Osteocyte (in vitro differentiated cells): ENCODE data around the gene MYLK2. TPM values are rescaled to one million over a fixed set of nuclear protein-coding genes. Genes with fewer than 3 reads are reported as not detected.
A peak's percentile ranks its signal among the peaks of the same experiment; 100 is the strongest.

Source experiments
- DNase-seq: peaks from one replicate; pipeline ENCODE4 v3.0.0; 2021; ENCODE audit warnings: mixed read lengths; ENCODE audit not compliant: unreplicated experiment; ENCODE audit errors: extremely low spot score
- H3K27ac Mint-ChIP-seq: one replicate; pipeline ENCODE4 v1.8.0; 2021; ENCODE audit warnings: mild to moderate bottlenecking, mixed read lengths; ENCODE audit not compliant: unreplicated experiment
- H3K27me3 Mint-ChIP-seq: one replicate; pipeline ENCODE4 v1.8.0; 2021; ENCODE audit warnings: mixed read lengths; ENCODE audit not compliant: unreplicated experiment
- H3K36me3 Mint-ChIP-seq: one replicate; pipeline ENCODE4 v1.8.0; 2021; ENCODE audit warnings: mixed read lengths; ENCODE audit not compliant: unreplicated experiment
- H3K4me1 Mint-ChIP-seq: one replicate; pipeline ENCODE4 v1.8.0; 2021; ENCODE audit warnings: mixed read lengths; ENCODE audit not compliant: unreplicated experiment
- H3K4me3 Mint-ChIP-seq: one replicate; pipeline ENCODE4 v1.8.0; 2021; ENCODE audit warnings: mild to moderate bottlenecking, moderate library complexity, mixed read lengths; ENCODE audit not compliant: unreplicated experiment
- H3K9me3 Mint-ChIP-seq: one replicate; pipeline ENCODE4 v1.8.0; 2021; ENCODE audit warnings: mixed read lengths; ENCODE audit not compliant: unreplicated experiment
- total RNA-seq: library from RNA; stranded (reverse); gene quantifications from 2 replicates; pipeline ENCODE4 v1.2.1, GENCODE V29; 2021
- TF ChIP-seq, protein P1 (sequence below): fragments of 200-600 bp; sonication (generic); IDR thresholded peaks from 2 replicates; pipeline ENCODE4 v1.5.0; 2021; ENCODE audit warnings: antibody characterized with exemption, mild to moderate bottlenecking, moderate library complexity

MYLK2 gene
- total RNA-seq, 1 donor from 2014 or later: 0.27 TPM

DNA sequence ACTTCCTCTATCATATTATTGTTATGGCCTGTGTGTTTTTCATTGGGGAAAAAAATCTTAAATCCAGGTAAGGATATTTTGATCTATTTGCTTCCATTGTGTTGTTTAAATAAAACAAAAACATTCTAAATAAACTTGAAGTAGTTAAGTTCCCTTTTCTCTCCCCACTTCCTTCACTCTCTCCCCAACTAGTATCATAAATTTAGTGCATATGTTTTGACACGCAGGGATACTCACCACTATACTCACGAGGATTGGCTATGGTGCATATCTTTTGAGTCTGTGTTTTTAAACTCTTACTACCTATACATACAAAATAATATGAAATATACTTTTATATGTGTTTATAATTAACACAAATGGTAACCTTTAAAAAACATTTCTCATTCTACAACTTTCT lies 56.5 kb downstream of the MYLK2 start:
- peaks cover 10% of the 10 kb centered on the region for H3K4me1 Mint-ChIP-seq
- no peak for DNase-seq
- H3K27me3 Mint-ChIP-seq: peaks cover 56% of the 10 kb centered on the region
- H3K9me3 Mint-ChIP-seq: no peaks in the 10 kb centered on the region
- H3K36me3 Mint-ChIP-seq: no peaks in the 10 kb centered on the region
- no peak overlapping the region for H3K4me3 Mint-ChIP-seq
- TF ChIP-seq, protein P1, sequence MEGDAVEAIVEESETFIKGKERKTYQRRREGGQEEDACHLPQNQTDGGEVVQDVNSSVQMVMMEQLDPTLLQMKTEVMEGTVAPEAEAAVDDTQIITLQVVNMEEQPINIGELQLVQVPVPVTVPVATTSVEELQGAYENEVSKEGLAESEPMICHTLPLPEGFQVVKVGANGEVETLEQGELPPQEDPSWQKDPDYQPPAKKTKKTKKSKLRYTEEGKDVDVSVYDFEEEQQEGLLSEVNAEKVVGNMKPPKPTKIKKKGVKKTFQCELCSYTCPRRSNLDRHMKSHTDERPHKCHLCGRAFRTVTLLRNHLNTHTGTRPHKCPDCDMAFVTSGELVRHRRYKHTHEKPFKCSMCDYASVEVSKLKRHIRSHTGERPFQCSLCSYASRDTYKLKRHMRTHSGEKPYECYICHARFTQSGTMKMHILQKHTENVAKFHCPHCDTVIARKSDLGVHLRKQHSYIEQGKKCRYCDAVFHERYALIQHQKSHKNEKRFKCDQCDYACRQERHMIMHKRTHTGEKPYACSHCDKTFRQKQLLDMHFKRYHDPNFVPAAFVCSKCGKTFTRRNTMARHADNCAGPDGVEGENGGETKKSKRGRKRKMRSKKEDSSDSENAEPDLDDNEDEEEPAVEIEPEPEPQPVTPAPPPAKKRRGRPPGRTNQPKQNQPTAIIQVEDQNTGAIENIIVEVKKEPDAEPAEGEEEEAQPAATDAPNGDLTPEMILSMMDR: no peak
- H3K27ac Mint-ChIP-seq: no peak overlapping the region

DNA sequence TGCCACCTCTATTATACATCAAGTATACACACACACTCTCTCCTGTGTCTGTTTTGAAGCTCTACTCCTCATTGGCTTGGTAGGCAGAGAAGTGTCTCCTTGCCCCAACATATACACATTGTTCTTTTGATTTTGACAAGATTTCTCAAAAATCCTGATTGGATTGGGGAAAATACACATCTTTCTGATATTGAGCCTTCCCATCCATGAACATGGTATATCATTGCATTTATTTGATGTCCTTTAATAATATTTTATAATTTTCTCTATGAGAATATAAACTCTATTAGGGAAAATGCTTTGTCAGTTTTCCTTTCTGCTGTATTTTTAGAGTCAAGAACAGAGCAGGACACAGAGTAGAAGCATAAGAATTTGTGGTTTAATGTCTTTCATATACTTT lies 58.5 kb downstream of the MYLK2 start:
- Mint-ChIP-seq H3K27ac (no peak overlapping the region), H3K4me1 (peaks cover 7% of the 10 kb centered on the region), H3K9me3 (no peaks in the 10 kb centered on the region), H3K4me3 (no peak overlapping the region), H3K27me3 (peaks cover 53% of the 10 kb centered on the region), H3K36me3 (no peaks in the 10 kb centered on the region)
- TF ChIP-seq, protein P1: no peak
- no peak for DNase-seq

DNA sequence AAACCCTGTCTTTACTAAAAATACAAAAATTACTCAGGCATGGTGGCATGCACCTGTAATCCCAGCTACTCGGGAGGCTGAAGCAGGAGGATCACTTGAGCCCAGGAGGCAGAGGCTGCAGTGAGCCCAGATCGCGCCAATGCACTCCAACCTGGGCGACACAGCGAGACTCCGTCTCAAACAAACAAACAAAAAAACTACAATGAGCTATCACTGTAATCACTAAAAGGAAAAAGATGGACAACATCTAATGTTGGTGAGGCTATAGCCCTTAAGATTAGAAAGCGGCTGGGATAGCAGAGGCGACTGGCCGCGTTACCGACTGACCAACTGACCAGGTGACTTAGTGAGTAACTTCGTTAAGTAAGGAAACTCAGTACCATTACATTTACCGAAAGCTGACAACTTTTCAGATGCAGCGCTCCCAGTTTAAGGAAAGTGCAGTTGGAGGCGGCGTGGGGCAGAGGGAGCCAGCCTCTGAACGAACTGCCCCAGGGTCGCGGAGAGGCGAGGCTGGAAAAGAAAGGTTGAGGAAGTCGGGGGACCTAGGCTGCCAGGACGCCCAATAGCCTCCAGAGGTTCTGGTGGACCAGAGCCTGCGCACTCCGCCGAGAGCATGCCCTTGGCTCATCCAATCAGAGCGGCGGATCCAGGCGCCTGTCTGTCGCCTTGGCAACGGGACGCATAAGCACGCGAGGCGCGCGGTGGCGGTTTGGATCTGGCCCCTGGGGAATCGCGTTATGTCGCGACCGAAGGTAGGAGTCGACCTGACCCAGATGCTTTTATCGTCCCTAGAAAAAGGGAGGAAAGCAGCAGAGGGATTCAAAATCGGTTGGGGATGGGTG lies 60.2 kb downstream of the MYLK2 start:
- H3K4me1 Mint-ChIP-seq: peaks cover 7% of the 10 kb centered on the region
- DNase-seq: peak; percentile 97

DNA sequence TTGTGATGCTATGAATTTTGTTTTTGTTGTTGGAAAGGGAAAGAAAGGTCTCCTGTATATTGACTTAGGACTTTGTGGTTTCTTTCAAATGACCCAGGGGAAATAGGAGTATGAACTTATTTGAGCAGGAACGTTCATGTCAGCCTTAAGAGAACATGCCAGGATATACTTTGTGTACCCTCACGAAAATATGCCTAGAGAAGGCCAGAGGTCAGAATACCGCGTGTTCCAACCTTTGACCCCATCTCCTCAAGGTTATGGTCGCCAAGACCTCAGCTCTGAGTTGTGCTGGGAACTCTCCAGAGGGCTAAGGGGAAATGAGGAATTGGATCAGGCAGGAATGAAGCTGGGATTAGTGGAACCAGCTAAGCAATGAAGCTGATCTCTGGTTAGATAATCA lies 62.8 kb downstream of the MYLK2 start:
- Mint-ChIP-seq H3K27me3 (peaks cover 35% of the 10 kb centered on the region), H3K9me3 (no peaks in the 10 kb centered on the region), H3K27ac (no peak overlapping the region), H3K4me1 (peaks cover 7% of the 10 kb centered on the region), H3K36me3 (no peaks in the 10 kb centered on the region), H3K4me3 (no peak overlapping the region)
- TF ChIP-seq, protein P1: no peak
- no peak for DNase-seq

More for the DNA sequence above, 60.2 kb downstream of the MYLK2 start:
- H3K36me3 Mint-ChIP-seq: no peaks in the 10 kb centered on the region
- peaks cover 44% of the 10 kb centered on the region for H3K27me3 Mint-ChIP-seq
- H3K9me3 Mint-ChIP-seq: no peaks in the 10 kb centered on the region
- TF ChIP-seq, protein P1: peak; percentile 15
- peak overlapping the region; percentile 92 for H3K27ac Mint-ChIP-seq
- H3K4me3 Mint-ChIP-seq: peak overlapping the region; percentile 97

DNA sequence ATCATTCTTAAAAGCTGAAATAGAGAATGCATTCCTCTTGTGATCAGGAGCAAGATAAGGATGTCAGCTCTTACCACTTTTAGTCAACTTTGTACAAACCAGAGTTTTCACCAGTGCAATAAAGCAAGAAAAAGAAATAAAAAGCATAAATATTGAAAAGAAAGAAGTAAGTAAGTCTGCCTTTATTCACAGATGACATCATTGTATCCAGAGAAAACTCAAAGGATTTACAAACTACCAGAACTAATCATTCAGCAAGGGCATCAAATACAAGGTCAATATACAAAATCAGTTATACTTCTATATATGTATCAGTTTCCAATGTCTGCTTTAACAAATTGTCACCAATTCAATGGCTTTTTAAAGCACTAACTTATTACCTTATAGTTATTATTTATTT lies 64.7 kb downstream of the MYLK2 start:
- H3K27ac Mint-ChIP-seq: no peak overlapping the region
- peaks cover 28% of the 10 kb centered on the region for H3K27me3 Mint-ChIP-seq
- no peaks in the 10 kb centered on the region for H3K9me3 Mint-ChIP-seq

More for the DNA sequence above, 64.7 kb downstream of the MYLK2 start:
- DNase-seq: no peak
- H3K4me1 Mint-ChIP-seq: peaks cover 7% of the 10 kb centered on the region
- TF ChIP-seq, protein P1: no peak
- no peak overlapping the region for H3K4me3 Mint-ChIP-seq
- no peaks in the 10 kb centered on the region for H3K36me3 Mint-ChIP-seq

Other genes with a start within 250 kb of the MYLK2 start
- 8.2 TPM in 2 replicates for gene ID1, start 214.1 kb upstream of the MYLK2 start, total RNA-seq
- gene COX4I2, start 181.4 kb upstream of the MYLK2 start, total RNA-seq: not detected in 2 replicates
- gene BCL2L1, start 96.5 kb upstream of the MYLK2 start, total RNA-seq: 67.0 and 69.4 TPM in 2 replicates
- 22.6 and 25.5 TPM in 2 replicates for gene TPX2, start 80.1 kb upstream of the MYLK2 start, total RNA-seq
- gene FOXS1, start 26.2 kb downstream of the MYLK2 start, total RNA-seq: 11.8 and 13.6 TPM in 2 replicates
- 2.1 and 3.2 TPM in 2 replicates for gene DUSP15, start 51.2 kb downstream of the MYLK2 start, total RNA-seq
- gene TTLL9, start 51.3 kb downstream of the MYLK2 start, total RNA-seq: 0.18 and 0.24 TPM in 2 replicates
- gene PDRG1, start 132.7 kb downstream of the MYLK2 start, total RNA-seq: 12.2 and 12.5 TPM in 2 replicates
- not detected in 2 replicates for gene XKR7, start 148.8 kb downstream of the MYLK2 start, total RNA-seq
- gene CCM2L, start 191.1 kb downstream of the MYLK2 start, total RNA-seq: not detected in 2 replicates
- not detected in 2 replicates for gene HCK, start 232.9 kb downstream of the MYLK2 start, total RNA-seq